GM23248 (cell line): Measurements from ENCODE around the gene FYB2. TPM values are rescaled to one million over a fixed set of nuclear protein-coding genes. Genes with fewer than 3 reads are reported as not detected.

Source experiments
- DNase-seq: peaks from one replicate; pipeline ENCODE4 v3.0.0-alpha.2; 2015
- H2AFZ ChIP-seq: fragments of 200-600 bp; sonication (generic); 2 replicates; pipeline ENCODE4 v1.6.1; 2016; ENCODE audit warnings: antibody characterized with exemption
- H3F3A ChIP-seq: fragments of 200-600 bp; sonication (generic); 2 replicates; pipeline ENCODE4 v1.6.1; 2016; ENCODE audit warnings: mild to moderate bottlenecking, antibody characterized with exemption, mixed run types; ENCODE audit not compliant: insufficient read depth
- H3K27ac ChIP-seq: fragments of 200-600 bp; sonication (generic); 2 replicates; pipeline ENCODE4 v1.5.1; 2016; ENCODE audit warnings: mild to moderate bottlenecking
- H3K27me3 ChIP-seq: fragments of 200-600 bp; sonication (generic); replicated peaks from 2 replicates; pipeline ENCODE4 v1.6.1; 2016; ENCODE audit warnings: mild to moderate bottlenecking; ENCODE audit not compliant: insufficient read depth
- H3K36me3 ChIP-seq: fragments of 200-600 bp; sonication (generic); 2 replicates; pipeline ENCODE4 v1.6.1; 2016; ENCODE audit warnings: low read depth, mild to moderate bottlenecking
- H3K4me1 ChIP-seq: fragments of 200-600 bp; sonication (generic); 2 replicates; pipeline ENCODE4 v1.6.1; 2016; ENCODE audit warnings: mild to moderate bottlenecking; ENCODE audit not compliant: insufficient read depth
- H3K4me2 ChIP-seq: fragments of 200-600 bp; sonication (generic); one replicate; pipeline ENCODE4 v1.6.1; 2016; ENCODE audit warnings: mild to moderate bottlenecking; ENCODE audit not compliant: unreplicated experiment
- H3K4me3 ChIP-seq: fragments of 200-600 bp; sonication (generic); 2 replicates; pipeline ENCODE4 v1.5.1; 2016; ENCODE audit warnings: mild to moderate bottlenecking
- H3K79me2 ChIP-seq: fragments of 200-600 bp; sonication (generic); 2 replicates; pipeline ENCODE4 v1.6.1; 2016; ENCODE audit warnings: mild to moderate bottlenecking; ENCODE audit not compliant: insufficient read depth
- H3K9ac ChIP-seq: fragments of 200-600 bp; sonication (generic); 2 replicates; pipeline ENCODE4 v1.6.1; 2016; ENCODE audit warnings: mild to moderate bottlenecking
- H3K9me2 ChIP-seq: fragments of 200-600 bp; sonication (generic); 2 replicates; pipeline ENCODE4 v1.6.1; 2016; ENCODE audit warnings: mixed run types, mild to moderate bottlenecking, moderate library complexity; ENCODE audit not compliant: insufficient read depth
- H3K9me3 ChIP-seq: fragments of 200-600 bp; sonication (generic); one replicate; pipeline ENCODE4 v1.6.1; 2017; ENCODE audit warnings: low read depth
- H4K20me1 ChIP-seq: fragments of 200-600 bp; sonication (generic); 2 replicates; pipeline ENCODE4 v1.6.0; 2016; ENCODE audit not compliant: insufficient read depth
- EZH2 ChIP-seq: fragments of 200-600 bp; sonication (generic); IDR thresholded peaks from 2 replicates; pipeline ENCODE4 v1.6.1; 2018; ENCODE audit warnings: antibody characterized with exemption, mild to moderate bottlenecking; ENCODE audit not compliant: insufficient read depth, poor library complexity, severe bottlenecking
- EZH2phosphoT487 ChIP-seq: fragments of 200-600 bp; sonication (generic); IDR thresholded peaks from 2 replicates; pipeline ENCODE4 v1.6.1; 2018; ENCODE audit warnings: antibody characterized with exemption, moderate library complexity, mild to moderate bottlenecking, low read depth; ENCODE audit not compliant: insufficient read depth
- WGBS, 2 experiments: methylation state at CpG; one replicate each; pipeline ENCODE4 v1.1.6; 2015 to 2017; ENCODE audit warnings: low lambda C conversion rate in 2 of 2, low coverage in 1 of 2; ENCODE audit errors: missing lambda C conversion rate in 2 of 2; 5-methylcytosine and 5-hydroxymethylcytosine counted together
- in situ Hi-C: fragments of 300-500 bp; cut with MboI; formaldehyde crosslinking; loops from 2 replicates; pipeline ENCODE4 v1.15.0; 2020
- polyA plus RNA-seq: library from polyadenylated mRNA; unstranded; fragments of >200 nt; fragmentation: Nextera tagmentation; extraction: Ambion mirVana; gene quantifications from 2 replicates; pipeline ENCODE4 v1.2.1, GENCODE V29; 2016
- total RNA-seq: library from RNA; depleted of rRNA; stranded (reverse); fragments of >200 nt; shearing (Covaris generic); gene quantifications from 2 replicates; pipeline ENCODE4 v1.2.3, GENCODE V29; 2014

The FYB2 gene
- total and polyA plus RNA-seq, 2 experiments from 2014 or later: not detected

DNA sequence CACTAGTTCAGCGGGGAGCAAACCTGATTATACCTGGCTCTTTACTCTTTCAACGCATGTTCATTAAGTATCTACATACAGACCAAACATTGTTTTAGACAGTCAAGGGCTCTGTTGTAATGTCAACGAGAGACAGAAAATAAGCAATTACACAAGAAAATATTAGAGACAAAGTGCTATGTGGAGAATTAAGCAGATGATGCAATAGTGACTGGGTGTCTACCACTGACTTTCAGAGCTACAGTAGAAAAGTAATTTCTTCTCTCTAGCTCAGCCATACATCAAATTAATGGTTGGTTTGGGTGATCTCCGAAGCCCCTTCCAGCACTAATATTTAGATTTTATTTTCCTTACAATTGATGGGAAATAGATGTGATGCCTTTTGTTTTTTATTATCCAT is 23.3 kb downstream of the FYB2 start:
- no peaks in the 10 kb centered on the region for H4K20me1 ChIP-seq
- no peak overlapping the region for H3K4me2 ChIP-seq
- no peak overlapping the region for H3K9ac ChIP-seq
- no peak for TF ChIP-seq EZH2phosphoT487
- no peak for TF ChIP-seq EZH2
- H3K79me2 ChIP-seq: no peaks in the 10 kb centered on the region
- no peaks in the 10 kb centered on the region for H3K9me2 ChIP-seq
- H3K36me3 ChIP-seq: no peaks in the 10 kb centered on the region
- in situ Hi-C loops: no loop called here
- peaks cover 6% of the 10 kb centered on the region; the same call in 1 of the 2 replicates for H3K27me3 ChIP-seq
- no peaks in the 10 kb centered on the region for H3K9me3 ChIP-seq
- H2AFZ ChIP-seq: no peak overlapping the region
- H3K4me3 ChIP-seq: no peak overlapping the region
- WGBS, 2 experiments: 79 to 84% methylated on average over 4 of the region's 4 CpGs
- H3F3A ChIP-seq: no peaks in the 10 kb centered on the region
- H3K4me1 ChIP-seq: peaks cover 7% of the 10 kb centered on the region; the same call in 1 of the 2 replicates
- no peak for DNase-seq
- H3K27ac ChIP-seq: no peak overlapping the region

GRCh38 chr1:56790036-56790435 is 29.2 kb downstream of the FYB2 start:
- no peak overlapping the region for H3K9ac ChIP-seq
- no peak for DNase-seq
- H3K36me3 ChIP-seq: no peaks in the 10 kb centered on the region
- H3F3A ChIP-seq: no peaks in the 10 kb centered on the region
- no peaks in the 10 kb centered on the region for H3K79me2 ChIP-seq
- H3K4me3 ChIP-seq: no peak overlapping the region
- TF ChIP-seq EZH2phosphoT487: no peak
- H3K9me3 ChIP-seq: no peaks in the 10 kb centered on the region
- H3K4me2 ChIP-seq: no peak overlapping the region
- no peaks in the 10 kb centered on the region for H4K20me1 ChIP-seq
- no peaks in the 10 kb centered on the region for H3K4me1 ChIP-seq
- H3K9me2 ChIP-seq: no peaks in the 10 kb centered on the region
- H2AFZ ChIP-seq: no peak overlapping the region
- WGBS, 2 experiments: 75 to 88% methylated on average over 3 of the region's 3 CpGs
- peaks cover 8% of the 10 kb centered on the region for H3K27me3 ChIP-seq
- in situ Hi-C loops: no loop called here
- no peak overlapping the region for H3K27ac ChIP-seq

DNA sequence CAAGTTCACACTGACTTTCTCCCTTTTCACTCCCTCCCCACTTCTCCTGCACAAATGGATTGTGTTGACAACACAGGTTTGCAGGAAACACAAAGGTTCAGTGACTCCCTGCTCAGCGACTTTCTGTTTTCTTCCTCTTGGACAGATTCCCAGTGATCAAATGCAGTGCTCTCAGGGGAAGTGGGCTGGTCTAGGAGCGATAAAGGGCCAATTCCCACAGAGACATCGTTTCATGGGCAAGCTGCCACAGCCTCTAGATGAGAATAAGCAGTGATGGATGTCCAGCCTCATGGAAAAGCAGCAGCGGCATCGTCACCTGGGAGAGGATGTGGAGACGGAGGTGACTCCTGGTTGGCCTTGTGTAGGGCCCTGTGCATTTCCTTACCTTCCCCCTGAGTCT is 30.6 kb downstream of the FYB2 start:
- no peaks in the 10 kb centered on the region for H3K4me1 ChIP-seq
- H3K9me2 ChIP-seq: no peaks in the 10 kb centered on the region
- no peaks in the 10 kb centered on the region for H3K79me2 ChIP-seq
- WGBS, 2 experiments: 48 to 56% methylated on average over 6 of the region's 6 CpGs
- H2AFZ ChIP-seq: no peak overlapping the region
- H3K4me2 ChIP-seq: no peak overlapping the region
- no peak overlapping the region for H3K27ac ChIP-seq
- TF ChIP-seq EZH2phosphoT487: no peak
- TF ChIP-seq EZH2: no peak
- no peaks in the 10 kb centered on the region for H3K9me3 ChIP-seq
- no peak for DNase-seq
- H3K36me3 ChIP-seq: no peaks in the 10 kb centered on the region
- in situ Hi-C loops: no loop called here
- no peaks in the 10 kb centered on the region for H4K20me1 ChIP-seq
- no peak overlapping the region for H3K4me3 ChIP-seq
- H3F3A ChIP-seq: no peaks in the 10 kb centered on the region
- no peak overlapping the region for H3K9ac ChIP-seq
- H3K27me3 ChIP-seq: peaks cover 7% of the 10 kb centered on the region

DNA sequence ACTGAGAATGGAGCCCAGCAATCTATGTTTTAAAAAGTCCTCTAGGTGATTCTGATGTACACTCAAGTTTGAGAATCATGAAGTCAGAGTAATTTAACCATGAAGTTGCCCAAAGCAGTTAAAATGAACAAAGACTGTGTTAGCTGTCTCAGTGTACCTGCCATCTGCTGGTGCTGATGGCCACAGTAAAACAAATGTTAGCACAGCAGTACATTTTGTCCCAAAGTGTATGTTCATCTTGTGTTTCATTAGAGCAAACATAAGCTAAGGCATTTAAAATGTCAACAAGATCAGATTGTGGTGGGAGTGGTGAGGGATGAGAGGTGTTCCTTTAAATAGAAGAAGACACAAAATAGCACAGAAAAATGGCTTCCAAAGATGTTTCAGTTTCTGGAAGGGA is 31.1 kb downstream of the FYB2 start:
- in situ Hi-C loops: no loop called here
- TF ChIP-seq EZH2phosphoT487: no peak
- no peak overlapping the region for H3K9ac ChIP-seq
- no peak overlapping the region for H3K4me2 ChIP-seq
- H3F3A ChIP-seq: no peaks in the 10 kb centered on the region
- no peaks in the 10 kb centered on the region for H3K36me3 ChIP-seq
- H4K20me1 ChIP-seq: no peaks in the 10 kb centered on the region
- no peaks in the 10 kb centered on the region for H3K9me2 ChIP-seq
- H2AFZ ChIP-seq: no peak overlapping the region
- DNase-seq: no peak
- no peaks in the 10 kb centered on the region for H3K4me1 ChIP-seq
- H3K4me3 ChIP-seq: no peak overlapping the region
- H3K27ac ChIP-seq: no peak overlapping the region
- no peaks in the 10 kb centered on the region for H3K79me2 ChIP-seq
- H3K27me3 ChIP-seq: peaks cover 6% of the 10 kb centered on the region; the same call in 1 of the 2 replicates
- no peaks in the 10 kb centered on the region for H3K9me3 ChIP-seq

- TF ChIP-seq EZH2phosphoT487 (no peak), EZH2 (no peak)
- WGBS, 2 experiments: 67 to 68% methylated on average over 1 of the region's 1 CpG
- no peaks in the 10 kb centered on the region for H3F3A ChIP-seq
Measured at GRCh38 chr1:56787330-56787729, 31.9 kb downstream of the FYB2 start.

More at GRCh38 chr1:56787330-56787729, 31.9 kb downstream of the FYB2 start:
- H2AFZ ChIP-seq: no peak overlapping the region
- no peak overlapping the region for H3K9ac ChIP-seq
- no peaks in the 10 kb centered on the region for H3K9me2 ChIP-seq
- no peaks in the 10 kb centered on the region for H3K79me2 ChIP-seq
- no peak overlapping the region for H3K27ac ChIP-seq
- no peaks in the 10 kb centered on the region for H3K9me3 ChIP-seq
- H3K4me2 ChIP-seq: no peak overlapping the region
- in situ Hi-C loops: no loop called here
- peaks cover 6% of the 10 kb centered on the region; the same call in 1 of the 2 replicates for H3K27me3 ChIP-seq
- H3K36me3 ChIP-seq: no peaks in the 10 kb centered on the region
- no peak for DNase-seq
- H4K20me1 ChIP-seq: no peaks in the 10 kb centered on the region
- H3K4me1 ChIP-seq: no peaks in the 10 kb centered on the region
- H3K4me3 ChIP-seq: no peak overlapping the region
